GM12878 (cell line): Measurements from ENCODE around the gene SLC13A3. TPM values are rescaled to one million over a fixed set of nuclear protein-coding genes. Genes with fewer than 3 reads are reported as not detected.

Experiments used
- ATAC-seq: fragments of 200-7000 bp; cut with Tn5 transposase; 3 replicates; pipeline ENCODE4 v1.9.1; 2020; ENCODE audit warnings: mild to moderate bottlenecking, moderate library complexity
- BruUV-seq: library from RNA; stranded (reverse); fragments of 400-500 nt; replicated peaks from 2 replicates; lab custom pipeline; 2021; lab: Mats Ljungman, UMichigan
- CTCF ChIA-PET: fragments of 300-600 bp; sonication (Branson Sonifier 250); formaldehyde crosslinking; extraction: SDS; loops from one replicate; lab custom pipeline; 2021; ENCODE audit warnings: inconsistent platforms; lab: Yijun Ruan, JAX
- POLR2A ChIA-PET: fragments of 350-600 bp; formaldehyde crosslinking; extraction: SDS; loops from one replicate; lab custom pipeline; 2021; ENCODE audit warnings: inconsistent platforms; lab: Charles Lee
- RAD21 ChIA-PET: fragments of 300-600 bp; sonication (Branson Sonifier 250); formaldehyde crosslinking; loops from one replicate; lab custom pipeline; 2023; ENCODE audit warnings: antibody characterized with exemption; ENCODE audit not compliant: unreplicated experiment; lab: Charles Lee
- SMC1A ChIA-PET: fragments of 300-600 bp; sonication (Branson Sonifier 250); formaldehyde crosslinking; loops from one replicate; lab custom pipeline; 2023; ENCODE audit not compliant: unreplicated experiment, uncharacterized antibody; lab: Charles Lee
- DNase-seq: peaks from one replicate; pipeline ENCODE4 v3.0.0-alpha.2; 2011; ENCODE audit warnings: low read depth, low spot score
- FAIRE-seq: peaks from 3 replicates; lab custom pipeline; 2011; peaks lifted over from hg19 to GRCh38; lab: Jason Lieb, UNC
- H2AFZ ChIP-seq: 2 replicates; pipeline ENCODE4 v1.6.0; 2011; ENCODE audit warnings: low read depth, low read length, control low read depth; ENCODE audit not compliant: control insufficient read depth
- H3K27ac ChIP-seq: 2 replicates; pipeline ENCODE4 v1.5.1; 2011; ENCODE audit warnings: control low read depth; ENCODE audit not compliant: control insufficient read depth, insufficient read depth
- H3K27me3 ChIP-seq, 2 experiments: replicated peaks in 1 of 2; 2 replicates each; pipeline versions ENCODE4 v1.6.0 to v1.6.1; 2011; ENCODE audit warnings: low read length in 1 of 2; ENCODE audit not compliant: control insufficient read depth in 2 of 2, insufficient read depth in 2 of 2
- H3K36me3 ChIP-seq, 2 experiments: 2 replicates each; pipeline ENCODE4 v1.5.1; 2011; ENCODE audit warnings: low read length in 1 of 2; ENCODE audit not compliant: control insufficient read depth in 2 of 2, insufficient read depth in 2 of 2
- H3K4me1 ChIP-seq: 2 replicates; pipeline ENCODE4 v1.6.1; 2011; ENCODE audit warnings: mild to moderate bottlenecking, low read length, moderate library complexity, mixed read lengths; ENCODE audit not compliant: control insufficient read depth, insufficient read depth
- H3K4me2 ChIP-seq: 2 replicates; pipeline ENCODE4 v1.6.0; 2011; ENCODE audit warnings: control low read depth; ENCODE audit not compliant: control insufficient read depth, insufficient read depth
- H3K4me3 ChIP-seq: fragments of 200-600 bp; sonication (generic); 2 replicates; pipeline ENCODE4 v1.5.1; 2016
- H3K79me2 ChIP-seq: 2 replicates; pipeline ENCODE4 v1.6.0; 2011; ENCODE audit warnings: low read length; ENCODE audit not compliant: control insufficient read depth, insufficient read depth
- H3K9ac ChIP-seq: 2 replicates; pipeline ENCODE4 v1.8.0; 2011; ENCODE audit warnings: low read length, control low read depth, mixed read lengths; ENCODE audit not compliant: control insufficient read depth, insufficient read depth
- H3K9me3 ChIP-seq: replicated peaks from 3 replicates; pipeline ENCODE4 v1.5.1; 2011; ENCODE audit warnings: mild to moderate bottlenecking, low read length; ENCODE audit not compliant: control insufficient read depth, insufficient read depth
- H4K20me1 ChIP-seq: 2 replicates; pipeline ENCODE4 v1.6.0; 2011; ENCODE audit not compliant: control insufficient read depth, insufficient read depth
- HDAC6 ChIP-seq: fragments of 200-600 bp; sonication (generic); IDR thresholded peaks from one replicate; pipeline ENCODE4 v1.8.0; 2017; ENCODE audit warnings: antibody characterized with exemption; ENCODE audit not compliant: unreplicated experiment
- NFXL1 ChIP-seq: fragments of 450-650 bp; IDR thresholded peaks from 2 replicates; pipeline ENCODE4 v1.6.1; 2017; ENCODE audit warnings: antibody characterized with exemption, mild to moderate bottlenecking, borderline replicate concordance
- PAX8 ChIP-seq: fragments of 450-650 bp; IDR thresholded peaks from 2 replicates; pipeline ENCODE4 v1.6.1; 2017; ENCODE audit warnings: mild to moderate bottlenecking, moderate library complexity
- RBBP5 ChIP-seq: fragments of 200-600 bp; sonication (generic); conservative IDR thresholded peaks from 2 replicates; pipeline ENCODE4 v1.6.1; 2016
- SMARCA5 ChIP-seq: fragments of 450-650 bp; IDR thresholded peaks from 2 replicates; pipeline ENCODE4 v1.6.1; 2017; ENCODE audit warnings: mild to moderate bottlenecking
- TARDBP ChIP-seq: IDR thresholded peaks from 2 replicates; pipeline ENCODE4 v1.6.1; 2016; ENCODE audit warnings: borderline replicate concordance
- TBL1XR1 ChIP-seq: IDR thresholded peaks from 2 replicates; pipeline ENCODE4 v1.6.1; 2012; ENCODE audit warnings: low read depth, low read length, improper control_type of control experiment
- TCF3 ChIP-seq: IDR thresholded peaks from 2 replicates; pipeline ENCODE4 v1.6.1; 2012; ENCODE audit warnings: low read depth, mild to moderate bottlenecking, low read length, borderline replicate concordance; ENCODE audit not compliant: insufficient read depth
- WGBS: methylation state at CpG from one replicate; pipeline ENCODE4 v1.1.6; 2016; ENCODE audit warnings: low lambda C conversion rate; ENCODE audit not compliant: insufficient replicate concordance, insufficient coverage; ENCODE audit errors: missing lambda C conversion rate; 5-methylcytosine and 5-hydroxymethylcytosine counted together
- in situ Hi-C: fragments of 300-500 bp; cut with MboI; formaldehyde crosslinking; loops from 9 replicates; pipeline ENCODE4 v1.14.3; 2018; ENCODE audit warnings: mixed read lengths
- intact Hi-C: fragments of 100-400 bp; cut with micrococcal nuclease; formaldehyde crosslinking; loops from one replicate; pipeline ENCODE4 v1.14.2; 2022; ENCODE audit not compliant: unreplicated experiment
- polyA plus RNA-seq, 11 experiments: library from polyadenylated mRNA; depleted of rRNA in 4 of 11; unstranded in 6 of 11; stranded (reverse) in 5 of 11; fragments of >200 nt; fragmentation: Nextera tagmentation in 4 of 11; fragmentation: Illumina TruSeq in 1 of 11; extraction: Ambion mirVana in 4 of 11; extraction: Trizol in 1 of 11; gene quantifications; 1 replicate in 1 of 11; 2 replicates in 10 of 11; pipeline versions ENCODE4 v1.2.1 to v1.2.3, GENCODE V29; 2011 to 2016; ENCODE audit warnings: inconsistent platforms in 2 of 11, missing spikeins in 2 of 11, low read depth in 1 of 11
- total RNA-seq, 4 experiments: library from RNA; depleted of rRNA in 3 of 4; stranded (reverse); fragments of >200 nt in 3 of 4; fragmentation: Illumina TruSeq in 1 of 4; extraction: Trizol in 1 of 4; gene quantifications; 2 replicates each; pipeline versions ENCODE4 v1.2.1 to v1.2.3, GENCODE V29; 2013 to 2021
- TF ChIP-seq, protein P1 (sequence below): fragments of 450-650 bp; IDR thresholded peaks from 2 replicates; pipeline ENCODE4 v1.6.1; 2018; ENCODE audit warnings: borderline replicate concordance, mild to moderate bottlenecking; ENCODE audit not compliant: partially characterized antibody

The SLC13A3 gene
- total and polyA plus RNA-seq, 10 of the 15 experiments (the other 5 are each of a cell fraction or from before 2014, with no cell fraction given), result 0.03 to 0.76 (median 0.07) TPM; not detected in 4

DNA sequence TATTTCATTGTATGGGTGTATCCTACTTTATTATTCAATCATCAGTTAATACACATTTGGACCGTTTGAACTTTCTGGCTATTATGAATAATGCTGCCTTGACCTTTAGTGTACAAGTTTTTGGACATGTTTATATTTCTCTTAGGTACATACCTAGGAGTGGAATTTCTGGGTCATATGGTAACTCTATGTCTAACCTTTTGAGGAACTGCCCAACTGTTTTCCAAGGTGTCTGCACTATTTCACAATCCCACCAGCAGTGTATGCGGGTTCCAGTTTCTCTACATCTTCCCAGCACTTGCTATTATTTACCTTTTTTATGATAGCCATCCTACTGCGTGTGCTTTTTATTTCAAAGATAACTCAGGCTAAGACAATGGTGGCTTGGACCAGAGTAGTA is 14.3 kb upstream of the SLC13A3 start:
- intact Hi-C loops, result no loop called here
- Histone ChIP-seq H3K27me3 (no peaks in the 10 kb centered on the region), H3K4me2 (no peak overlapping the region), H3K79me2 (no peaks in the 10 kb centered on the region), H3K4me1 (no peaks in the 10 kb centered on the region), H4K20me1 (no peaks in the 10 kb centered on the region), H2AFZ (no peak overlapping the region), H3K36me3 (no peaks in the 10 kb centered on the region), H3K4me3 (no peak overlapping the region), H3K9ac (no peak overlapping the region), H3K9me3 (no peaks in the 10 kb centered on the region; the same call in 2 of the 3 replicates), H3K27ac (no peak overlapping the region)
- in situ Hi-C loops, result no loop called here
- DNase-seq, result no peak
- TF ChIP-seq HDAC6 (no peak), SMARCA5 (no peak), TBL1XR1 (no peak), TARDBP (no peak), TCF3 (no peak), NFXL1 (no peak), RBBP5 (no peak), PAX8 (no peak)
- TF ChIP-seq, protein P1, sequence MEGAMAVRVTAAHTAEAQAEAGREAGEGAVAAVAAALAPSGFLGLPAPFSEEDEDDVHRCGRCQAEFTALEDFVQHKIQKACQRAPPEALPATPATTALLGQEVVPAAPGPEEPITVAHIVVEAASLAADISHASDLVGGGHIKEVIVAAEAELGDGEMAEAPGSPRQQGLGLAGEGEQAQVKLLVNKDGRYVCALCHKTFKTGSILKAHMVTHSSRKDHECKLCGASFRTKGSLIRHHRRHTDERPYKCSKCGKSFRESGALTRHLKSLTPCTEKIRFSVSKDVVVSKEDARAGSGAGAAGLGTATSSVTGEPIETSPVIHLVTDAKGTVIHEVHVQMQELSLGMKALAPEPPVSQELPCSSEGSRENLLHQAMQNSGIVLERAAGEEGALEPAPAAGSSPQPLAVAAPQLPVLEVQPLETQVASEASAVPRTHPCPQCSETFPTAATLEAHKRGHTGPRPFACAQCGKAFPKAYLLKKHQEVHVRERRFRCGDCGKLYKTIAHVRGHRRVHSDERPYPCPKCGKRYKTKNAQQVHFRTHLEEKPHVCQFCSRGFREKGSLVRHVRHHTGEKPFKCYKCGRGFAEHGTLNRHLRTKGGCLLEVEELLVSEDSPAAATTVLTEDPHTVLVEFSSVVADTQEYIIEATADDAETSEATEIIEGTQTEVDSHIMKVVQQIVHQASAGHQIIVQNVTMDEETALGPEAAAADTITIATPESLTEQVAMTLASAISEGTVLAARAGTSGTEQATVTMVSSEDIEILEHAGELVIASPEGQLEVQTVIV, result no peak
- ChIA-PET POLR2A (no interaction called here), SMC1A (no interaction called here), RAD21 (no interaction called here), CTCF (no interaction called here)
- BruUV-seq, result no TSS peak
- no peak for ATAC-seq
- 48% methylated on average over 3 of the region's 3 CpGs for WGBS
- FAIRE-seq, result no peak
